Activated CD4-positive, CD25-positive, alpha-beta regulatory T cell treated with anti-CD3 and anti-CD28 coated beads, Interleukin-2, amount 50 U/mL, for 24 hours (primary cell): ENCODE data around the gene MSI2.

Experiments used
- ATAC-seq, 2 donors: fragments of 150-1000 bp; cut with Tn5 transposase; one replicate each; pipeline ENCODE4 v1.10.0; 2021; ENCODE audit warnings: mild to moderate bottlenecking in 1 of 2, moderate library complexity in 1 of 2

The MSI2 gene

DNA sequence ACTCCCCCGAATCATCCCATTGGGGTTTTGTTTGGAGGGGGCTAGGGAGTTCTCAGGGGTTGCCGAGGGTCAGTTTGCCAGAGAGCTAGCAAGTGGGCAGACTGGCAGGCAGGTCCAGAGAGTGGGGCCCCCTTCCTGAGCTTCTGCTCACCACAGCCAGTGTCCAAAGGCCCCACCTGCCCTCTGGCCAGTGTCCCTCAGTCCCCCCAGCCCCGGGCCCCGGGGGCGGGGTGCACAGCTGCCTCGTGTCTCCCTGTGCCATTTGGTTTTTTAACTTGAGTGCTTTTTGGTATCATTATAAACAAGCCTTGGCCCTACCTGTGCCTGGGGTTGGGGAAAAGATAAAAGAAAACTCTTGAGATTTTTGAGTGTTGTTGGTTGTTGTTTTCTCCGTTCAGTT lies 397.0 kb downstream of the MSI2 start:
- no peak for ATAC-seq

DNA sequence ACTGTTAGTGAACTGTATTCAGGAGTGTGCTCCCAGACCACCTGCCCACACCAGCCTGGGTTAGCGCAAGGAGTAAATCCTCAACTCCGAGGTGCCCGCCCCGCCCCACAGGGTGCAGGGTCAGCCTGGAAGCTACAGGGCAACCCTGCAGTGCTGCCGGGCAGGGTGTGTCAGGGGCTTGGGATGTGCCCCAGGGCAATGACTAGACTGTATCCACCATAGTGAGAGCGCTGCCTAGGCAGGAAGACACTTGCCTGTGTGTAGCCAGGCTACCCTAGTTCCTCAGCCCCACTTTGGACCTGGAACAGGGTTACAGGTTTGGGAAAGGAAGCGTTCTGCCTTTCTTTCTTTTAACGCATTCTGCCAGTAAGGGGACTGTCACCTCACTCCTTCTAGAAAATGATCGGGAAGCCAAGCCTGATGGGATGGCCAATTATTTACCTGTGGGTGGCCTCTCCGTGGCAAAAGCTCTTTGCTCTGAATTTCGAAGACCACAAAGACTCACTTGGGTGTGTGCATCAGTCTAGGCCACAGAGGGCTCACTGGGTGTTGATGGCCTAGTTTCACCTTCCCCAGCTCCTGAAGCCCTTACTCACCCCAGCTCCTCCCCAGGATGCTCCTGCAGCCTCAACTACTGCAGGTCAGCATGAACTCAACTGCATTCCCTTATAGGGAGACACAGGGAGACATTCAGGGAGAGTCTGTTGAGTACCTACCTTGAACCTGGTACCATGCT lies 397.9 kb downstream of the MSI2 start:
- no peak for ATAC-seq

DNA sequence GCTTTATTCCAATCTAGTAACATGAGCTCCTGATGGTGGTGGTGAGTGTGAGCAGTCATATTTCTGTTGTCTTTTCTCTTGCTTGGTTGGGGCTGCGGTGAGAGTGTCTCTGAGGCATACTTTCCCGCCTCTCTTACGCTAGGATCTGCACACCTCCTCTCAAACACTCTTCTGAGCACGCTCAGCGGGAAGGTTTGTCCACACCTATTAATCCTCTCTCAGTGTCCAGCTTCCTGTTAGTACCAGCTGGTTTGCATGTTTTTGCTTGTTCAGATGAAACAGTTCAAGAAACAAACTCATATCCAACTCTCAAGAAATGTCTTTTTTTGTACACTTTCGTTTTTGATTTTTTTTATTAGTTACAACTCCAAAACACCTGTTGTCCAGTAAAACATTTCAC lies 399.2 kb downstream of the MSI2 start:
- ATAC-seq = no peak

DNA sequence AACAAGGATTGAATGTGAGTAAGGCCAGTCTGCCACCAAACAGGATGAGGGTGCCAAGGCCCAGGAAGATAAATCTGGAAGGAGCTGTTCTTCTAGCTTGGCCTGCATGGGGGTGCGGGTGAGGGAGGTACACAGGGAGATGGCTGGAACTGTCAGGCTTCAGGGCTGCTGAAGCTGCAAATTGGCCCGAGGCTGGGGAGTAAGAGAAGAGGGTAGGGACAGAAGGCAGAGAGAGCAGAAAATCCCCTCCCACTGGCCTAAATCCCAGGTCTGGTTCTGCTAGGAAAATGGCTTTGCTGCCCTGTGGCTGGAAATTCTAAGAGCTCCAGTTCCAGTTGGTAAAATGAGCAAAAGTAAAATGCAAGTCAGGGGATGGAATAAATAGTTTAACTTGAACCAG lies 400.9 kb downstream of the MSI2 start:
- no peak for ATAC-seq

DNA sequence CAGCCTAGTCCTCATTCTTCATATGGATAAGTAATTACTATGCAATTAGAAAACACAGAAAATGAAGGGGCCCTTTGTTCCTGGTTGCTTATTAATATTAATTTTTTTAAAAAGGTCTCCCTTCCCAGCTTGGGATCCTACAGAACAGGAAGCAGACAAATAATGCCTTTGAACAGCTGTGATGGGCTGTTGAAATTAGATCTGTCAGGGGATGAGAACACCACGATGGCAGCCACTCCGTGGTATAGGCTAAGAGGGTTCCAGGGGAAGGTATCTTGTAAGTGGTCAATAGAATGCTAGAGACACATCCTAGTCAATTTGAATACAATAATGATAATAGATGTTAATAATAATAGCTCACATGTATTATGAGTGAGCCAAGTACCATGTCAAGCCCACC lies 405.7 kb downstream of the MSI2 start:
- no peak for ATAC-seq

DNA sequence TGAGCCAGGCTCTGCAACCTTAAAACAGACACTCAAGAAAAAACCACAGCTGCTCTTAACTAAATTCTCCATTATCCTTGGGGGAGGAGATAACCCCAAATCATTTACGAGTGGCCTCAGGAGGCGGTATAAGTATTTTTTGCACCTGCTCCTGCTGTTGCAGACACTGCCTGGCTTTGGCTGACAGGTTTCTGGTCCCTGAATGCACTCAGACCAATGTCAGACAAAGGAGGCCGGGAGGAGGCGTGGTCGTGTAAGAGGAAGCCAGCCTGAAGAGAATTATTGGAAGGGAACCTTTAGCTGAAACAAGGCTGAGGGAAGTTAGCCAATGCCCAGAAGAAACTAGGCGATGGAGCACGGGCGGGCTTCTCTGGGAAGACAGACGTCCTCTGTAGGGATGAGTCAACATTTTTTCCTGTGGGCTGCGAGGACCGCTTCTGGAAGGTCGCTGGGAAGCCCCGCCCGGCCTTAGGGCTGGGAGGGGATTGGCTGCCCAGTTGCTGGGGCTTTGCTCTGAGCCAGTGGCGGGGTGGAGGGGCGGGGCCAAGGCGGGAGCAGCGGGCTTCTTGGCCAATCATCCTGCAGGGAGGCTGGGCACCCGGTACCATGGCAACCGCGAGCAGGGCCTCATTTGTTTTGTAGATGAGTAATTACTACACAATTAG lies 406.5 kb downstream of the MSI2 start:
- peak; percentile 78 to 88 for ATAC-seq

DNA sequence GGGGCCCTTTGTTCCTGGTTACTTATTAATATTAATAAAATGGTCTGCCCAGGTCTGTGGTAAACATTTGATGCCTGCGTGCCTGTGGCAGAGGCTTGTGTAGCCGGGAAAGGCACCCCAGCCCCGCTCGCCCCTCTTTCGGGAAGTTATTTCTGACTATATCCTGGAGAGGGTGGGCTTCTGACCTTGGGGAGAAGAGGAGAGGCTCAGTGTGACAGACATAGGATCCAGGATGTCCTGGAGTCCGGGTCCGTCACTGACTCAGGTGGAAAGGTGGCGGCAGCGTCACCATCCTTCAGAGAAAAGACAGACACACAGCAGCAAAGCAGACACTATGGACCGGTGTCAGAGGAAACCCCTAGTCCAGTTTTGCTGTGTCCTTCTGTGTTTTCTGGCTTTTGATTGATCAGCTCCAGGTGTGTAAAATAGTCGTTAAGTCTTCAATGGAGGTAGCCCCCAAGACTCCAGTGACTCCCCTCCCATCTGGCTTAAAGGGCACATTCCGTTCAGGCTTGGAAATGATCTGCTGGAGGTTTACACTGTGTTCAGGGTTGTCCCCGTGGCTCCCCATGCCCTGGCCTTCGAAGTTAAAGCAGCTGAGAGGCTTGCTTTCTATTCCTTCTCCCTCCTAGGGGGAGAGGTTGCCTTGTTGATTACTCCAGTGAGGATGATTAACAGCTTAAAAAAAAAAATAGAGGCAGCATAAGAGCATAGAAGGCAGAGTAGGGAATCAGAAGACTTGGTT lies 407.2 kb downstream of the MSI2 start:
- no peak for ATAC-seq

DNA sequence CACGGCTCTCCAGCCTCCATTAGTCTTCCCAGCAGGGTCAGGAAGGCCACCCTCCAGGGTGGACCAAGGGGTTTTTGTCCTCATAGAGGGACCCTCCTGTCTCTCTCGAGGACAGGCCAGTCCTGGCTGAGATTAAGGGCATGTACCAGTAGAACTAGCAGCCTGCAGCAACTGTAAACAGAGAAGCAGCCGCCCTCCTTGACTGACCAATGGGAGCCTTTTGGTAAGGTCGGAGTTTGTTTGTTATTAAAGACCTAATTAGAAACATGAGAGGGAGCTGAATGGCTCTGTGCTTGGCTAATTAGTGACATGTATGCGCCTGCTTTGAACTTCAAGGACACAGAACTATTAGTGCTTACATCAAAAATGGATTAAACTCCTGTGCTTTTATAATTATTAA lies 408.8 kb downstream of the MSI2 start:
- no peak for ATAC-seq

DNA sequence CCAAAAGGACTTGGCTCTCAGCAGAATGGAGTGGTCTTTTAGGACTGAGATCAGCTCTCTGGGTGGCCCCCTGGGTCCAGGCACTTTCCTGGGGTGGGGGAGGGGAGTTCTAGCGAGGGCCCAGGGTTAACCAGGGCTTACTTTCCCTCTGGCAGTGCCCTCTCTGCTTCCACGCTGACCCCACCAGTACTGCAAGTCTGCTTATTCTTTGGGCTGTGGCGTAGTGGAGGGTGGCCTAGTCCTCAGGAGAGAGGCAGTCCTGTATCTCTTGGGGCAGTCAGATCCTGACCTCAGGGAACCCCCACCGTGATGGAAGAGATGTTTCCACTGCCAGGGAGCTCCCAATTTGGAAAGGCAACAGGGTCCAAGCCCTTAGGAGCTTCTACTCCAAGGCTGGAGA lies 409.4 kb downstream of the MSI2 start:
- no peak for ATAC-seq

DNA sequence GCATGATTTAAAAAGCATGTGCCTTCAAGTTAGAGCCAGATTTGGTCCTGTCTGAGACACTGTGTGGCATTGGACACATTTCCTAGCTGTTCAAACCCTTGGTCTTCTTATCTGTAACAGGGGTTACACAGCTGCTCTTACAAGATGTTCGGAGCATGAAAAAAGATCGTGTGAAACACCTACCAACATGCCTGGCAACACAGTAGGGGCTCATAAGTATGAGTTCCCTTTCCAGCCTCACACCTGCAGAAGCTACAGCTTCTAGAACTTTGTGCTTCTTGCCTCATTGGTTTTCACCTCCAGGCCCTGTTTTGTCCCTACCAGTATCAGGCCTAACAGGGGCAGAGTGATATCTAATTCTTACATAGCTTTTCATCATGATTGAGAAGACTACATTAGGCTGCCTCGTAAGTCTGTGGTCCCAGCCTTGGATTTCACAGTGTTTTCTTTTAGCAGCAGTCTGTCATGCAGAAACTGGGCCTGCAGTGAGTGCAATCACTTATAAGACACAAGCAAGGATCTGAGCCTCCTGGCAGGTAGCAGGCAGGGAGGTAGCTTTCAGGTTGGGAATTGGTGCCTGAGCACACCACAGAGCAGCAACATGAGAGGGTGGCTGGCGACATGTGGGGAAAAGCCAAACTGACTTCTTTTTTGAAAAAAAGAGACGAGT lies 410.0 kb downstream of the MSI2 start:
- ATAC-seq = no peak

DNA sequence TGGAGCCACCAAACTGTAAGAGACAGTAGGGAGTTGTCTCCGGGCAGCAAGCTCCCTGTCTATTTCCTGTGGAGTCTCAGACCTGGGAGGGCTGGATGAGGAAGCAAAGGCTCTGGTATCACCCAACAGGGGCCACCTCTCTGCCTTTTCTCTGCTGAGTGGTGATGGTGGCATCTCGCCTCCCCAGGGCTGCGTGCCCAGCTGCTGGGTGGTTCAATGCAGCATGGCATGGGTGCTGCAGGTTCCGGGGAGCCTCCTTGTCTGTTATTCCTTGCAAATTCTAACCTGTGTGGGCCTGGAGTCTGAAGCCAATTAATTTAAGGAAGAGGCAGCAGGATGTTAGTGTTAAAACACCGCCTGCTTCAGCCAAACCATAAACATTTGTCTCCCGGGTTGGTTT lies 410.6 kb downstream of the MSI2 start:
- no peak for ATAC-seq

DNA sequence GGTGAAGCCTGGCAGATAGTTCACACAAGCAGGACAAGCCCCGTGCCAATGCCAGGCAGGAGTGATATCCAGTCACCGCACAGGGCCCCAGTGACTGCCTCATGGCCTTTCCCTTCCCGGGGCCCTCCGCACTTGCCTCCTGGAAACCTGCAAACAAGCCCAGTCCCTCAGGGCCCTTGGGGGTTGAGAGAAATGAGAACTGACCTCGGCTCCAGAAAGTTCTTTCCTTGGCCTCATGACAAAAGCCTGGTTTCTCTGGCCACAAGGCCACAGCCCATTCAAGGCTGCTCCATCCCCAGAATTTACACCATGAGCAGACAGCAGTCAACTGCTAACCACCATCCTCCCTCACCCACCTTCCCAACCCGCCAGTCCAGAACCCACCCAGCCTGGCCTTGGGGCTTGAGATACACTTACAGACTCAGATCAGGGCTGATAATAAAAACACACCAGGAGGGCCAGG lies 411.2 kb downstream of the MSI2 start:
- ATAC-seq = no peak

DNA sequence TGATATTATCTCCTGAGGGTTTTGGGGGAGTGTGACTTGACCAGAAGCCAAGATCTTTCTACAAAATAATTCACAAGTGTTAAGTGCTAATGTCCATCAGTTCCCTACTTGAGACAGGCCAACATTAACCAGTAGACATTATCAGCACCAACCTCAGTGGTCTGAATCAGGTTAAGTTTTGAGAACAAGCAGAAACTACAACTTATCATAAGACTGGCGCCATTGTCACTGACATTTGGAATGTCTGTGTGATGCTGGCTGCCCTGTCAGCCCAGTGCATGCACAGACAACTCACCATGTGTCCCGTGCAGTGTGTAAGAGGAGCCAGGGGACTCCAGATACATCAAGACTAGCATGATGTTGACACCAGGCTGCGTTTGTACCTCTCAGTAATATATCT lies 412.0 kb downstream of the MSI2 start:
- ATAC-seq = no peak

DNA sequence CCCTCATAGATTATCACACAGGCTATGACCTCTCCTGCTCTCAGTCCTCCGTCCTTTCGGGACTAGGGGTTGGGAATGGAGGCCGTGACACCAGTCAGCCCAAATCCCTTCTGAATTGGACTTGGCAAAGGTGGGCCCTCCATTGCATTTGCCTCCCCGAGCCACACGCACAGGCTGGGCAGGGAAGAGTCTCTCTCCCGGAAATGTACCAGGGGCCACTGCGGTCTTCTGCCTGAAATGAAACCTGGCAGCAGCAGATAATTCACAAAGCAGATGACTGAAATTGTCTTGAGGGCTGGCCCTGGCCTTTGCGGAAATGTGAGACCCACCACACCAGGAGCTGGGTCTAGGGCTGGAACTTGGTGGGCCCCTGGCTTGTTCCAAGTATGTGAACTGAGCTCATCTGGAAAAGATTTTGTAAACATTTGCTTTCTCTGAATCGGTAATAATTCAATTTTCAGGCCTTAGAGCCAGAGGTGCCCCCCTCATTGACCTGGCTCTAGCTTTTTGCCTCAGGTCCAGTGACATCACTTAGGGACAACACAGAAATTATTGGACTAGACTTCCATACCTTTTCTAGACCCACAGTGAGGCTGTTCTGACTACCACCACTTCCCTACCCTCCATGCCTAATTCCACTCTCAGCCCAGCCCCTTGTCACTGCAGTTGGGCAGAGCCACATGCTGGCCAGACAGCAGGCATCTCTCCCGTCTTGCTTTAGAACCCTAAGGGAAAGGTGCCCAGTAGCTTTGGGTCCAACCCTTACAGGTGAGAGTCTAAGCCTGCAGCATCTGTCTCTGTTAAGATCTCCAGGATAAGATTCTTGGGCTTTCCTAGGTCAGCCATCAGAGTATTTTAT lies 413.6 kb downstream of the MSI2 start:
- ATAC-seq = no peak

DNA sequence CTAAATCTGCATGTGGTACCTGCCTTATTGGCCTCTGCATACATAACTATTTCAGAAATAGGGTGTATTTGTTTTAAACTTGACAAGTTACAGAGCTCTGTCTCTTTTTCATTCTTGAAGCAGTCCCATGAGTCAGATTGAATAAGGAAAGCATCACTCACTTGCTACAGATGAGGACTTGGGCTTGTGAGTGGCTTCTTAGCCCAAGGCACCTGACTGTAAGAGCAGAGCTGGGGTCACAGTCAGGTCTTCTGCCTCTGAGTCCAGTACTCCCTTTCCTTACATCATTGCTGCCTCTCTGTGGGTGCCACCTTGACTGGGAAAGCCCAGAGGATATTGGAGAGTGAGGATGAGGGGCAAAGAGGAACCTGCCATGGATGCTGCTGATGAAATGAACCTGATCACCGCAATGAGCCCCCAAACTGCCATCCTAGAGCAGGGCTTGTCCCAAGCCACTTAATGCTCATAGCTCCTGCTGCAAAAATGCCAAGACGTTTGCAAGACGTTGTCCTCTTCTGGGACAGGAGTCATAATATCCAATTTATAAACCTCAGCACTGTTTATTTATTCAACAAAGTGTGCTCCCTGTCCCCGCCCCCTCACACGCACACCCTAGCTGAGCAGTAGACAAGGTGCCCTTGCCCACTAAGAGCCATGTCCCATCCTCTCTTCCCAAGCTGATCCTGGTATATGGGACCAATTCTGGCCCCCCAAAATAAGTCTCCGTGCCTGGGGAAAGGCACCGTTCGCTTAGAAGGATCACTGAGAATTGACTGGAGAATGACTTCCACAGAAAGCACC lies 414.6 kb downstream of the MSI2 start:
- peak; percentile 29 to 61 for ATAC-seq

DNA sequence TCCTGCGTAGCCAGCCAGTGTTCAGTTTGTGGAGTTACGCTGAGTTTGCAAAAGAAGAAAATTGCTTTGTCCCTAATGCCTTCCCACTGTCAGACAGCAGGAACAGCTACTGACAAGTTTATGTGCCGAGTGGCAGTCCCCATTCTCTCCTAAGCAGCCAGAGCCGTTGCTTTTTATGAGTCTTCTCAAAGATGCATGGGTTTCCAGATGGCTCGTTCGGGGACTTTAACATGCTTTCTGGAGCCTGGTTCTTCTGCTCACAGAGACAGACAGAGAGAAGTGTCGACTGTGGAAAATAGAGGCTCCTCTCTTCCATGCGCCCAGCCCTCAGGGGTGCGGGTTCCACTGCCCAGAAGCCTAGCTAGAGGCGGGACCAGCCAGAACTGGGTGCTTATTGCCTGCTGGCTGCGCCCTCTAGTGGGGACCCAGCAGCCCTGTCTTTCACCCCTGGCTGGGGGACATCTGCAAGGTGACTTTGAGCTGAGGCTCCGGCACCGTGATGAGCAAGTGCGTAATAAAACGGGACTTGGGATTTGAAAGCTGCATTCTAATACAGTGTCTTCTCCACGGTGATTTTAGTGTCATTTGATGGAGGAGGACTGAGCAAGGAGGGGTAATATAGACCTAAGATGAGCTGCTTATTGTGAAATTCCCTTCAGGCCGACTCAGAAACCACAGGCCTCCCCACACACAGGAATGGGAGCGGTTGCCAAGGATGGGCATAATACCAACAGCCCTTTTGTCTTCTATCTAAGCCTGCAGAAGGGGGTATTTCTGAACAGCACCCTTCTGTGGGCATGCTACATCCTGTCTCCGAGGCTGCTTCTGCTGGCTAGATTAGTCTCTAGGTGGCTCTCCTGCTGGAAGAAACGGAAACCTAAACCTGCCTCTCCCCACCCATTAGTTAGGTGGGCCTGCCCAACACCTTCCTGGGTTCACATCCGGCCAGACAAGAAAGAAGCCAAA lies 415.6 kb downstream of the MSI2 start:
- ATAC-seq = peak; percentile 75 to 84

DNA sequence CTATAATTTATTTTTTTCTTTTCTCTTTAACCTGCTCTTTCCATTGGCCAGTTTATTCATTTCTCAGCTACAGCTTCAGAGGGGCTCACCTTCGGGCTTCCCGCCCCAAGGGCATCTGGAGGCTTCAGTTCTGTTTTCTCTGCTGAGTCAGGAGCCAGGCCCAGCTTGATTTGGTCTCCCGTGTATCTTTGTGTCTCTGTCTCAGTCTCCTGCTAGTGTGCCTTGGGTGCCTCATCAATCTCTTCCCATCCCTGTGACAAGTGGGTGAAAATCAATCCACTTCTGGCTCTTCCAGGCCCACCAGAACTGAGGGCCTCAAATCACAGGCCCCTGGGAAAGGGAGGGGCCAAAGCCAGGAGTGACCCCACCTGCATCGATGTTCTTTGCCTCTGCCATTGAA lies 416.6 kb downstream of the MSI2 start:
- ATAC-seq = no peak

DNA sequence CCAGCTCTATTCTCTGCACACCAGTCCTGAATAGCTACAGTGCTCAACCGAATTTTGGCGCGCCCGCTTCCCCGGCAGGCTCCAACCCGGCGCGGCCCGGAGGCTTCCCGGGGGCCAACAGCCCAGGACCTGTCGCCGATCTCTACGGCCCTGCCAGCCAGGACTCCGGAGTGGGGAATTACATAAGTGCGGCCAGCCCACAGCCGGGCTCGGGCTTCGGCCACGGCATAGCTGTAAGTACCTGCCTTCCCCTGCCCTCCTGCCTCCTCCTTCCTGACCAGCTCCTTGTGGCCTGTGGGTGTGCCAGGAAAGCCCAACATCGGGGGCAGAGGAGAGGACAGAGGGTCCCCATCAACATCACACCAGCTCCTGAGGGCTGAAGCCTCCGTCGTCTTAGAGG lies 418.6 kb downstream of the MSI2 start:
- ATAC-seq = no peak

DNA sequence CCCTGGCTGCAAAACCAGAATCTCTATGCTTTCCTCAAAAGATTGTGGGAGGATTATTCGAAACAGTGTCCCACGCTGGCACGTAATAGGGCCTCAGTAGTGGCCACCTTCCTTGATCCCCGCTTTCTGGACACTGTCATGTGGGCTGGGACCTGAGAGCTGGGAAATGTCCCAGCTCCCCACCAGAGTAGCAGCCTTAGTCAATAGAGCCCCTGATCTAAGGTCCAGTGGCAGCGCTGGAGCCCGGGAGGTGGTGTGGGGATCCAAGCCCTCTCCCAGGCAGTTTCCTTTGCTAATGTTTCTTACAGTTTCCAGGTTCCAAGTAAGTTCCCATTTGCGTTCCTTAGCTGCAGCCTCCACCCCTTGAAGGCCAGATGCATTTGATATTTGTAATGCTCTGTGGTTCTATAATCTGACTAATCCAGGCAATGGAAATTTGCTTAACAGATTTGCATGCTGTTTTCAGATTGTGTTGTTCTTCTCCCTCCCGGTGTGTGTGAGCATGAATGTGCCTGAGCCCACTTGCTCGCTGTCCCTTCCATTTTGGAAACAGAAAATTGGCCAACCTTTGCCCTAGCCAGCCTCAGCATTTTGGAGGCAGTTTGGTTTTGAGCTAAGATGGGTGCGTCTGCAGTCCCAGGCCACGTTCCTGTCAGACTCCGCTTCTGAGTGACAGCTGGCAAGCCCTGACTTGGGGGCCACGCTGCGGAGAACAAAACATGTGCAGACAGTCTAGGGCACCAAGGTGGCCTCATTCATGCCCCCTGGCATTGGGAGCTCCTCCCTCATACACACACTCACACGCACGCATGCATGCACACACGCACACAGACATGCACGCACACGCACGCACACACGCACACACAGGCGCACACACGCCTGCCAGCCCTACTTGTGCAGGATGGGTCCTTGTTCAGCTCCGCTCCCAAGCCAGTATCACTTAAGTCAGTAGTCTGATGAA lies 419.4 kb downstream of the MSI2 start:
- no peak for ATAC-seq
